GM18502 (cell line): ENCODE measurements around the gene MARS1.
A peak's percentile ranks its signal among the peaks of the same experiment; 100 is the strongest.

Source experiments
- ATAC-seq: cut with Tn5 transposase; IDR thresholded peaks from one replicate; pipeline ENCODE4 v1.9.1; 2021; ENCODE audit warnings: mild to moderate bottlenecking; ENCODE audit not compliant: unreplicated experiment, poor library complexity

Gene MARS1

GRCh38 chr12:57456737-57457490 is 31.0 kb upstream of the MARS1 start:
- ATAC-seq = no peak

- no peak for ATAC-seq
These were observed 29.2 kb upstream of the MARS1 start for GRCh38 chr12:57458665-57459054.

- peak; percentile 61 for ATAC-seq
These were observed 28.7 kb upstream of the MARS1 start for GRCh38 chr12:57459055-57459749.

GRCh38 chr12:57459750-57460467 is 28.0 kb upstream of the MARS1 start, which contains the start of gene GLI1:
Gene GLI1 (plus strand): TSS chr12:57459785. CDS start chr12:57463692, 3,907 bp downstream.
- no peak for ATAC-seq

GRCh38 chr12:57460468-57460784 is 27.4 kb upstream of the MARS1 start:
- ATAC-seq = no peak

GRCh38 chr12:57460841-57461275 is 27.0 kb upstream of the MARS1 start:
- ATAC-seq = no peak

GRCh38 chr12:57461276-57461916 is 26.5 kb upstream of the MARS1 start:
- no peak for ATAC-seq

- no peak for ATAC-seq
These were observed 26.0 kb upstream of the MARS1 start for GRCh38 chr12:57461917-57462250.

GRCh38 chr12:57462251-57462911 is 25.5 kb upstream of the MARS1 start:
- ATAC-seq = peak; percentile 71

- no peak for ATAC-seq
These were observed 25.0 kb upstream of the MARS1 start for GRCh38 chr12:57462912-57463253.

- ATAC-seq = no peak
These were observed 23.3 kb upstream of the MARS1 start for GRCh38 chr12:57464569-57464968.

- ATAC-seq = no peak
These were observed 22.7 kb upstream of the MARS1 start for GRCh38 chr12:57465030-57465746.

- no peak for ATAC-seq
These were observed 21.9 kb upstream of the MARS1 start for GRCh38 chr12:57465747-57466505.

- no peak for ATAC-seq
These were observed 20.5 kb upstream of the MARS1 start for GRCh38 chr12:57467212-57467874.

- ATAC-seq = no peak
These were observed 20.0 kb upstream of the MARS1 start for GRCh38 chr12:57467915-57468314.

GRCh38 chr12:57469296-57470164 is 18.3 kb upstream of the MARS1 start:
- ATAC-seq = no peak

GRCh38 chr12:57470286-57470969 is 17.4 kb upstream of the MARS1 start:
- ATAC-seq = no peak
